A549 (cell line): ENCODE results near the gene PPM1H.

Experiments used
- EP300 ChIP-seq, 2 experiments: fragments of >200 bp; sonication (Bioruptor Twin); formaldehyde crosslinking; IDR thresholded peaks; 2 replicates in 1 of 2; 3 replicates in 1 of 2; pipeline ENCODE4 v1.6.1; 2016 to 2017
- GATA3 ChIP-seq: IDR thresholded peaks from 2 replicates; pipeline ENCODE4 v1.6.1; 2012; ENCODE audit warnings: borderline replicate concordance
- HOXA7 ChIP-seq: fragments of 250-450 bp; sonication (Bioruptor Pico); IDR thresholded peaks from 2 replicates; pipeline ENCODE4 v1.5.0; 2020; ENCODE audit warnings: mild to moderate bottlenecking, moderate library complexity
- KDM1A ChIP-seq: fragments of 200-600 bp; sonication (generic); IDR thresholded peaks from 2 replicates; pipeline ENCODE4 v1.6.1; 2016; ENCODE audit warnings: low read depth, mild to moderate bottlenecking
- MYC ChIP-seq: IDR thresholded peaks from 2 replicates; pipeline ENCODE4 v1.6.1; 2012; ENCODE audit warnings: mild to moderate bottlenecking, inconsistent platforms, low read length, improper control_type of control experiment, borderline replicate concordance
- NFE2L2 ChIP-seq: fragments of 150-350 bp; conservative IDR thresholded peaks from 2 replicates; pipeline ENCODE4 v1.6.1; 2014; ENCODE audit warnings: low read length
- POLR2A ChIP-seq: IDR thresholded peaks from 2 replicates; pipeline ENCODE4 v1.6.1; 2012; ENCODE audit warnings: mild to moderate bottlenecking, low read length
- RAD21 ChIP-seq, 2 experiments: fragments of >200 bp in 1 of 2; sonication (Bioruptor Twin) in 1 of 2; formaldehyde crosslinking in 1 of 2; IDR thresholded peaks in 1 of 2; conservative IDR thresholded peaks in 1 of 2; 2 replicates in 1 of 2; 3 replicates in 1 of 2; pipeline ENCODE4 v1.6.1; 2012 to 2018; ENCODE audit warnings: inconsistent platforms in 1 of 2
- RFX5 ChIP-seq: fragments of 450-650 bp; IDR thresholded peaks from 2 replicates; pipeline ENCODE4 v1.7.1; 2014; ENCODE audit warnings: antibody characterized with exemption, mild to moderate bottlenecking, moderate library complexity
- SREBF2 ChIP-seq: fragments of 450-650 bp; IDR thresholded peaks from 2 replicates; pipeline ENCODE4 v1.6.1; 2014; ENCODE audit warnings: mild to moderate bottlenecking, moderate library complexity
- ZFP36 ChIP-seq: fragments of 450-650 bp; IDR thresholded peaks from 2 replicates; pipeline ENCODE4 v1.6.1; 2014; ENCODE audit warnings: borderline replicate concordance; ENCODE audit not compliant: partially characterized antibody
- TF ChIP-seq, protein P1 (sequence below): fragments of >200 bp; sonication (Bioruptor Twin); formaldehyde crosslinking; IDR thresholded peaks from 3 replicates; pipeline ENCODE4 v1.5.1; 2016
- TF ChIP-seq, protein P2 (sequence below): fragments of 150-350 bp; IDR thresholded peaks from 2 replicates; pipeline ENCODE4 v1.6.1; 2014; ENCODE audit warnings: low read depth, mild to moderate bottlenecking, low read length
- TF ChIP-seq, protein P3 (sequence below): IDR thresholded peaks from 2 replicates; pipeline ENCODE4 v1.6.1; 2012

DNA sequence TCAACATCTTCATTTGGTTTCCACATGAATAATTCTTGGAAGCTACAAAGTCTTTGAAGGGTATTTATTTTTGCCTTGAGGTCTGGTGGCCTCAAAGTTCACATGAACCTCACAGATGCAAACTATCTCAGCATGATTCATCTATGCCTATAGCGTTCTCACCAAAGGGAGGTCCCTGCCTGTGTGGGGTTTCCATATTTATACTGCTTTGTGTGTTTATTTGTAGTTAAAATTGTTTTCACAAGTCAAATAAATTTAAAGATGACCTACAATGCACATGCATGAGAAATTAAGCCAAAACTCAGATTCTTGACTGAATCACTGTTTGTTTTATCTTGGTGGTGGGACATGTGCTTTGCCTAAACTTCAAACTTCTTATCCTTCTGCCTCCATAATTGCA is 176.7 kb downstream of the PPM1H start:
- TF ChIP-seq MYC (no peak), SREBF2 (no peak), GATA3 (peak; percentile 78; the same call in 1 of the 2 replicates), KDM1A (no peak), POLR2A (no peak), NFE2L2 (no peak), RAD21 (conservative IDR thresholded peaks at IDR 0.05 in 1 of 2, IDR thresholded peaks at IDR 0.05 in 1 of 2) (0 out of 5 replicates have a peak, but pooled peaks of 1 of the 2 experiments have one; percentile 24), ZFP36 (no peak), HOXA7 (CRISPR knock-in tag) (no peak), EP300 (IDR thresholded peaks at IDR 0.05) (peak; percentile 15 to 74; a peak in 2 of 5 replicates), RFX5 (no peak)
- TF ChIP-seq, protein P1, sequence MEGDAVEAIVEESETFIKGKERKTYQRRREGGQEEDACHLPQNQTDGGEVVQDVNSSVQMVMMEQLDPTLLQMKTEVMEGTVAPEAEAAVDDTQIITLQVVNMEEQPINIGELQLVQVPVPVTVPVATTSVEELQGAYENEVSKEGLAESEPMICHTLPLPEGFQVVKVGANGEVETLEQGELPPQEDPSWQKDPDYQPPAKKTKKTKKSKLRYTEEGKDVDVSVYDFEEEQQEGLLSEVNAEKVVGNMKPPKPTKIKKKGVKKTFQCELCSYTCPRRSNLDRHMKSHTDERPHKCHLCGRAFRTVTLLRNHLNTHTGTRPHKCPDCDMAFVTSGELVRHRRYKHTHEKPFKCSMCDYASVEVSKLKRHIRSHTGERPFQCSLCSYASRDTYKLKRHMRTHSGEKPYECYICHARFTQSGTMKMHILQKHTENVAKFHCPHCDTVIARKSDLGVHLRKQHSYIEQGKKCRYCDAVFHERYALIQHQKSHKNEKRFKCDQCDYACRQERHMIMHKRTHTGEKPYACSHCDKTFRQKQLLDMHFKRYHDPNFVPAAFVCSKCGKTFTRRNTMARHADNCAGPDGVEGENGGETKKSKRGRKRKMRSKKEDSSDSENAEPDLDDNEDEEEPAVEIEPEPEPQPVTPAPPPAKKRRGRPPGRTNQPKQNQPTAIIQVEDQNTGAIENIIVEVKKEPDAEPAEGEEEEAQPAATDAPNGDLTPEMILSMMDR, result no peak
- TF ChIP-seq, protein P2, sequence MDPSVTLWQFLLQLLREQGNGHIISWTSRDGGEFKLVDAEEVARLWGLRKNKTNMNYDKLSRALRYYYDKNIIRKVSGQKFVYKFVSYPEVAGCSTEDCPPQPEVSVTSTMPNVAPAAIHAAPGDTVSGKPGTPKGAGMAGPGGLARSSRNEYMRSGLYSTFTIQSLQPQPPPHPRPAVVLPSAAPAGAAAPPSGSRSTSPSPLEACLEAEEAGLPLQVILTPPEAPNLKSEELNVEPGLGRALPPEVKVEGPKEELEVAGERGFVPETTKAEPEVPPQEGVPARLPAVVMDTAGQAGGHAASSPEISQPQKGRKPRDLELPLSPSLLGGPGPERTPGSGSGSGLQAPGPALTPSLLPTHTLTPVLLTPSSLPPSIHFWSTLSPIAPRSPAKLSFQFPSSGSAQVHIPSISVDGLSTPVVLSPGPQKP, result no peak
- TF ChIP-seq, protein P3, sequence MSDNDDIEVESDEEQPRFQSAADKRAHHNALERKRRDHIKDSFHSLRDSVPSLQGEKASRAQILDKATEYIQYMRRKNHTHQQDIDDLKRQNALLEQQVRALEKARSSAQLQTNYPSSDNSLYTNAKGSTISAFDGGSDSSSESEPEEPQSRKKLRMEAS, result peak; percentile 60
